NCI-H460 (cell line): ENCODE measurements around the gene SORBS1. TPM values are rescaled to one million over a fixed set of nuclear protein-coding genes. Genes with fewer than 3 reads are reported as not detected.

Source experiments
- DNase-seq: peaks from one replicate; pipeline ENCODE4 v3.0.0-alpha.2; 2016; ENCODE audit warnings: low read depth; ENCODE audit errors: extremely low read depth
- total RNA-seq: library from RNA; depleted of rRNA; stranded (reverse); fragments of >200 nt; shearing (Covaris generic); gene quantifications from 2 replicates; pipeline ENCODE4 v1.2.3, GENCODE V29; 2014

Gene SORBS1
- total RNA-seq, 1 experiment from 2014 or later, result 0.27 TPM

DNA sequence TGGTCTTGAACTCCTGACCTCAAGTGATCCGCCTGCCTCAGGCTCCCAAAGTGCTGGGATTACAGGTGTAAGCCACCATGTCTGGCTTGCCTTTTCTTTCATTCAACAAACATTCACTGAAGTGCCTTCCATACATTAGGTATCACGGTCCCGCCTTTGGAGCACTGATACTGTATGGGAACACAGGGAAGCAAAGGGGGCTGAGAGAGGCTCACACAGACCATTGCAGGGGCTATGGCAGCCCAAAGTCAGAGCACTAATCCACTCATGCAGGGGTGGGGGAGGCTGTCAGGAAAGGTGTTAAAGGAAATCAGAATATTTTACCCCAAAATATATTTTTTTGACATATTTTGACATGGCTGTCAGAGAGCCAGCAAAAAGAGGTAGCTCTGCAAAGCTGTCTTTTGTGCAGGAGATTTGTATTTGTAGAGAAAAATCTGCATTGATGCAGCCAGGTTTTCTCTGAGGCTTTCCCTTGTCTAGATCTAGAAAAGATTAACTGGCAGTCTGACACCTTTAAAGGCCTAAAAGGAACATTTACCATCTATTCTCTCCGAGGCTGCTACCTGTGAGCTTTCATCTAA lies 228.4 kb downstream of the SORBS1 start:
- DNase-seq, result no peak

DNA sequence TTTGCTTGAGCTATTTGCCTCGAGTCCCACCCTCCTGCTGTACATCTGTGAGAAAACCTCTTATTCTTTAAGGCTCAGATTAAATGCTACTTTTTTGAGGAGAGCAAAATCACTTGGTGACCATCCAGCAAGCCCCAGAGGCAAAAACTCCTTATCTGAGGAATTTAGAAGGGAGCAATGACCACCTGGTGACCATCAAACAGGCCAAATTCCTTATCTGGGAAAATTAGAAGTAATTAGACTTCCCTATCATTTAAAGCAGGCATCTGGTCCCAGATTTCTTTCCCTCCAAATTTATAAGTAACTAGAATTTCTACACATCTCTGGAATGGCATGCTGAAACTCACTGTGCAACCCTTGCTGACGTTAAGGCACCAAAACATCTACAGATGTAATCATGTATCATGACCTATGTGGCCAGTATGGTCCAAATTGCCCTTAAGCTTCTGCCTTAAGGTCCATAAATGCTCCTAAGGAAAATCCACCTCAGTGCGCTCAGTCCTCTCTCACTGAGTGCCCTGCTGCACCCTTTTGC lies 229.5 kb downstream of the SORBS1 start:
- DNase-seq, result no peak

GRCh38 chr10:95330966-95331453 lies 230.2 kb downstream of the SORBS1 start:
- no peak for DNase-seq

DNA sequence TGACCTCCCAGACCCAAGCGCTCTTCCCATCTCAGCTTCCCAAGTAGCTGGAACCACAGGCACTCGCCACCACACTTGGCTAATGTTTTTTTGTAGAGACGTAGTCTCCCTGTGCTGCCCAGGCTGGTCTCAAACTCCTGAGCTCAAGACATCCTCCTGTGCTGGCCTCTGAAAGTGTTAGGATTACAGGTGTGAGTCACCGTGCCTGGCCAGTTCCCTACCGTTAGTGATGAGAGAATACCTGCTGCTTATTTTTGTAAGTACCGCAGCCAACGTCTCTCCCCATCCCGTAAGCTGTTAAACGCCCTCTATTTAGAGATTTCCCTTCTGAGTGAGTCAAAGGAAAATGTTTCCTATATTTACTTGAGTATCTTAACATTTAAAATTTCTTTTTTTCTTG lies 231.9 kb downstream of the SORBS1 start:
- no peak for DNase-seq

GRCh38 chr10:95328013-95328412 lies 233.2 kb downstream of the SORBS1 start:
- no peak for DNase-seq

GRCh38 chr10:95327367-95327766 lies 233.8 kb downstream of the SORBS1 start:
- DNase-seq, result no peak

- DNase-seq, result no peak
Measured at GRCh38 chr10:95326396-95326795, 234.8 kb downstream of the SORBS1 start.

DNA sequence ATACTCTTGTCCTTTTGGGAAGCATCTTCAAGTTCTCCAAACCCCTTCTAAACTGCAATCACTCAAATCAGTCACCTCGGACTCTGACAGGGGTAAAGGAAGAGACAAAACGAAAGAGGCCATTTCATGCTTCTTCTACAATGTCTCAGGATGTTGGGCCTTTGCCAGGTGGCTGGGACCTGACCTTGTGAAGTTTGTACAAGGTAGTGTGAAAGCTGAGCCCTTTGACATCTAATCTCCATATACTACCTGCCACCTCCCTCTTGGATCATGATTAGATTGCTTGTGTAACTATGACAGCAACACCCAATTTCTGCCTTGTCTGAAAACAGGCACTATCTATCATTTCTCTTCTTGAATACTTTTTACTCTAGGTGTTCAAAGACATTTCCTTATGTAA lies 235.3 kb downstream of the SORBS1 start:
- no peak for DNase-seq

DNA sequence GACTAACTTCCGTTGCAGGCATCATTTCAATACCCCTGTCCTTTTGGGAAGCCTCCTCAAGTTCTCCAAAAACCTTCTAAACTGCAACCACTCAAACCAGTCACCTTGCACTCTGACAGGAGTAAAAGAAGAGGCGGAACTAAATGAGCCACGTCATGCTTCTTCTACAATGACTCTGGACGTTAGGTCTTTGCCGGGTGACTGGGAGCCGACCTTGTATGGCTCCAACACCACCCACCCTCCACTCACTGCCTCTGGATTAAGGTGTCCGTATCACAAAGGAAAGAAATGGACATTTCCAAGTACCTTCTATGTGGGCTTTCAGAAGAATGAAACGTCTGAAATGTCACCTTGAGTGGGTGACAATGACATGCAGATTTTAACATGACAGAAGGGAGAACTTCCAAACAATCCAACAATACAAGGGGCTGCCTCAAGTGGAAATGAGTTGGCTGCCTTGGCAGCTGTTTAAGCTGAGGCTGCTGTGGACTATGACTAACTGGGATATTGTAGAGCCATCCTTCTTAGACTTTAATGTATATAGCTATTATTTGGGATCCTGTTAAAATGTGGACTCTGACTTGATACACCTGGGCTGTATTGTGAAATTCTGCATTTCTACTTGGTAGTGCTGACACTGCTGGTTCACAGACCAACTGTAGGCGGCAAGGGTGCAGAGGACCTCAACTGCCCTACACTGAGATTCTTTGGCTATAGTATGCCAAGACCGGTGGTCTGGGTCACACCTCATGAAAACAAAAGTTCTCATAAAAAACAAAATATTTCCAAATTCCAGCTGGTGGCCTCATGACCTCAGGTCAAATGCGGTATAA lies 236.5 kb downstream of the SORBS1 start:
- DNase-seq, result no peak

DNA sequence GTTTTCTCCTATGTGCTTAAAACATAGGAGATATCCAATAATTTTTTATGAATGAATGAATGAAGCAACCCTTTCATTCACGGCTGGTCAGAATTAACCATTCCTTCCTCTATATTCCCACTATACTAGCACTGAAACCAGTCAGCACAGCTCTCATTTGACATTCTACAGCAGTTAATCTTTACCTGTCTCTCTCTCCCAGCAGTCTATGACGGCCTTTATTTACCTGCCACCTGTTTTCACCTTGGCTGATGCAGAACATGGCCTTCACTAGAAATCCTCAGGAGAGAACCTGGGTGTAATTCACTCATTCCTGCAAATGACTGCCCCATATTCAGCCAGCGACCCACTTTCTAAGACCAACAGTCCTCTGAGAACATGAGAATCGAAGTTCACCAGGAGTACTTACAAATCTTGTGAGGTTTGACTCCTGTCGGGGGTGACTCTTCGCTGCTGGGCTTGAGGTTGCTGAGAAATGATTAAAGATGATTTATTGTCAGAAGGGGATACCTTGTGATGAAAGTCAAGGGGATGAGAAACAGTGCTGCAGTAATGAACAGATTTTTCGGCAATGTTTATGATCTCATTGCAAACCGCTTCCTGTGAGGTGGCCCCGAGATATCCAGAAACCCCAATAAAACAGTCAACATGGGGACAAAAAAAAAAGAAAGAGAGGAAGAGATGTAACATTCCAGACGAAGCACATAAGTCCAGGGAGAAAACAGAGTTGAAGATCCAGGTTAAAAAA lies 239.4 kb downstream of the SORBS1 start:
- no peak for DNase-seq

DNA sequence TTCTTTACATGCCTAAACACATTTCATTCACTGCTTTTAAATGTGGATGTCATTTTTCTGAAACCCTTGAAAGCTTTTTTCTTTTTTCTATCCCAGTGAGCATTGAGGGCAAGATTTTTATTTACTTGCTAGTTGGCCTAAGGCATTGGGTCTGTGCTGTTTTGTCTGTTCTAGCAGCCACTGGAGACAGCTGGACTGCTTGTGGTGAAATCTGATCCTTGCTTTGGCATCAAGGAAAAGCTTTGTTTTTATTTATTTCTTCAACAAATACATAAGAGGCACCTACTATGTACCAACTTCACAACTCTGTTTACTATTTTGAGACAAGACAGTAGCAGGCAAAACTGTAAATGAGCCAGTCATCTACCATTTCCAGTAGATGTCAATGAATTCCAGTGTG lies 241.9 kb downstream of the SORBS1 start:
- DNase-seq, result no peak

DNA sequence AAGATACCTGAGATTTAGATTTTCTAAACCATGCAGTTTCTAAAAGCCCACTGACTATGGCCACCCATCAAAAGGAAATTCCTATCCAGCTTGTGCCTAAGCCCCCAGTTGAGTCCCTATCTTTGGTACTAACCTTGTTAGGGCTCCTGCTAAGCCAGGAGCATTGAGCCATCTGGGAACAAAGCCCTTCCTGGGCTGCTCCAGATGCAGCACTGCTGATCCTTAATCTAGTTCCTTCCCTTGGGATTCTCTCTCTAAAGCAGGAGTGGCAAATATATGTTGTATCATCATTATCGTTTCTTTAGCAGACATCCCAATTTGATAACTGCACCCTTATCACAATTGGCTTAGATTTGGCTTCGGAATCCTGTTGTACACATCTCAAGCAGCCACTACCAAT lies 245.7 kb downstream of the SORBS1 start:
- DNase-seq, result no peak

GRCh38 chr10:95314192-95314918 lies 246.8 kb downstream of the SORBS1 start:
- no peak for DNase-seq

GRCh38 chr10:95312986-95313495 lies 248.1 kb downstream of the SORBS1 start:
- DNase-seq, result no peak

DNA sequence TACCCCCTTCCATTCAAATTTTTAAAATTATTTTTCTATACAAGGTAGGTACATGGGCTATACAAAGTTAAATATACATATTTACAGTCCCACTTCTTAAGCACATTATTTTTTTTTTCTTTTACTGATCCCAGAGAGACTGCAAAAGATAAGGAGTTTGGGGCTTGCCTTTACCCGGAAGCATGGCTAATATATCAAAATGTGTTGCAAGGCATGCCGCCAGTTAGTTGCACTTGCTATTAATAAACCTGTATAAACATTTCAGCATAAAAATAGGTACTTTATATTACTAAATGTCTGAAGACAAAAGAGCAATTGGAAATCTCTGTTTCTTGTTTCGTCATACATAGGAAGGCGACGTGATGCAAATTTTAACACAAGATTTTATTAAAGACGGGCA lies 248.9 kb downstream of the SORBS1 start:
- no peak for DNase-seq

GRCh38 chr10:95309958-95310357 lies 251.2 kb downstream of the SORBS1 start:
- DNase-seq, result no peak

GRCh38 chr10:95308389-95309302 lies 252.5 kb downstream of the SORBS1 start:
- DNase-seq, result peak; percentile 21

GRCh38 chr10:95306851-95307250 lies 254.3 kb downstream of the SORBS1 start:
- no peak for DNase-seq

DNA sequence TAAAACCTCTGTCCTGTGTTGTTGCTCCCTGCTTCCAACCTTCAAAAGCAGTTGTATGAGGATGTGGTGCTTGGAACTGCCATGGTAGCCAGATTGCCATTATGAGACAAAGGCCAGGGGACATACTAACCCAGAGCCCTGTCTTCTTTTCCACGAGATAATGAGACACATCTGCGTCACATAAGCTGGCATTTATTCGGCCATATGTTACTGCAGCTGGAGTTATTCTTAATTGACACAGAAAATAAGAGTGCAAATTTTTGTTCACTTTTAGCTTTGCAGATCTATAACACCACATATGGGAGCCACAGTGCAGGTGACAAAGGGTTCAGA lies 254.9 kb downstream of the SORBS1 start:
- DNase-seq, result no peak
